Neuronal stem cell (in vitro differentiated cells): ENCODE data around the gene DLX4.

ENCODE experiments used
- DNase-seq: peaks from one replicate; pipeline ENCODE4 v3.0.0-alpha.2; 2013; ENCODE audit warnings: low spot score
- H2AFZ ChIP-seq: one replicate; pipeline ENCODE4 v1.6.1; 2013; ENCODE audit warnings: mild to moderate bottlenecking, low read length, inconsistent platforms
- H2AK5ac ChIP-seq: 2 replicates; pipeline ENCODE4 v1.6.1; 2013; ENCODE audit warnings: low read depth, mild to moderate bottlenecking, inconsistent platforms, low read length, moderate library complexity, mixed read lengths
- H2BK120ac ChIP-seq: 2 replicates; pipeline ENCODE4 v1.6.1; 2013; ENCODE audit warnings: low read depth, mild to moderate bottlenecking, inconsistent platforms, low read length, moderate library complexity, mixed read lengths
- H2BK12ac ChIP-seq: one replicate; pipeline ENCODE4 v1.6.1; 2013; ENCODE audit warnings: low read length, inconsistent platforms
- H2BK15ac ChIP-seq: 2 replicates; pipeline ENCODE4 v1.6.1; 2013; ENCODE audit warnings: mild to moderate bottlenecking, low read length, inconsistent platforms, mixed read lengths
- H2BK5ac ChIP-seq: one replicate; pipeline ENCODE4 v1.6.1; 2013; ENCODE audit warnings: inconsistent platforms, mild to moderate bottlenecking, low read length, moderate library complexity
- H3K14ac ChIP-seq: one replicate; pipeline ENCODE4 v1.6.1; 2013; ENCODE audit warnings: low read length, inconsistent platforms
- H3K18ac ChIP-seq: 2 replicates; pipeline ENCODE4 v1.6.1; 2013; ENCODE audit warnings: low read length, inconsistent platforms
- H3K23ac ChIP-seq: 2 replicates; pipeline ENCODE4 v1.6.1; 2013; ENCODE audit warnings: low read depth, mild to moderate bottlenecking, mixed read lengths, low read length, inconsistent platforms; ENCODE audit not compliant: poor library complexity
- H3K27ac ChIP-seq: replicated peaks from 3 replicates; pipeline ENCODE4 v1.5.1; 2013; ENCODE audit warnings: low read length, inconsistent platforms
- H3K27me3 ChIP-seq, 3 experiments: 2 replicates each; pipeline ENCODE4 v1.6.1; 2013; ENCODE audit warnings: low read length in 3 of 3, mild to moderate bottlenecking in 2 of 3, inconsistent platforms in 1 of 3, low read depth in 1 of 3, mixed read lengths in 1 of 3, moderate library complexity in 1 of 3; ENCODE audit not compliant: control insufficient read depth in 3 of 3, insufficient read depth in 3 of 3
- H3K36me3 ChIP-seq, 2 donors: replicated peaks in 1 of 2; 2 replicates each; pipeline ENCODE4 v1.6.1; 2013; ENCODE audit warnings: low read length in 2 of 2; ENCODE audit not compliant: control insufficient read depth in 2 of 2, insufficient read depth in 2 of 2
- H3K4ac ChIP-seq: 2 replicates; pipeline ENCODE4 v1.6.1; 2013; ENCODE audit warnings: inconsistent platforms, mild to moderate bottlenecking, low read length, moderate library complexity
- H3K4me1 ChIP-seq, 2 donors: 1 replicate in 1 of 2; 2 replicates in 1 of 2; pipeline ENCODE4 v1.6.1; 2013; ENCODE audit warnings: low read length in 2 of 2, low read depth in 1 of 2; ENCODE audit not compliant: control insufficient read depth in 2 of 2, insufficient read depth in 1 of 2
- H3K4me2 ChIP-seq: one replicate; pipeline ENCODE4 v1.6.1; 2013; ENCODE audit warnings: mild to moderate bottlenecking, low read length, inconsistent platforms; ENCODE audit not compliant: insufficient read depth, poor library complexity, severe bottlenecking
- H3K4me3 ChIP-seq, 2 donors: 2 replicates each; pipeline ENCODE4 v1.5.1; 2013; ENCODE audit warnings: low read length in 2 of 2, mild to moderate bottlenecking in 2 of 2, inconsistent platforms in 1 of 2, moderate library complexity in 1 of 2
- H3K79me1 ChIP-seq: one replicate; pipeline ENCODE4 v1.6.1; 2013; ENCODE audit warnings: low read depth, mild to moderate bottlenecking, inconsistent platforms, low read length, moderate library complexity
- H3K9ac ChIP-seq: one replicate; pipeline ENCODE4 v1.6.1; 2013; ENCODE audit warnings: mild to moderate bottlenecking, low read depth, low read length, inconsistent platforms; ENCODE audit not compliant: poor library complexity
- H3K9me3 ChIP-seq, 2 donors: replicated peaks in 1 of 2; 2 replicates each; pipeline versions ENCODE3 to v1.6.1; 2013; ENCODE audit warnings: low read length in 2 of 2, mild to moderate bottlenecking in 2 of 2, inconsistent platforms in 1 of 2, low read depth in 1 of 2, mixed read lengths in 1 of 2, moderate library complexity in 1 of 2; ENCODE audit not compliant: control insufficient read depth in 2 of 2, insufficient read depth in 1 of 2
- H4K8ac ChIP-seq: one replicate; pipeline ENCODE4 v1.6.1; 2013; ENCODE audit warnings: low read depth, mild to moderate bottlenecking, inconsistent platforms, low read length, moderate library complexity
- H4K91ac ChIP-seq: one replicate; pipeline ENCODE4 v1.6.1; 2013; ENCODE audit warnings: low read length, low read depth, mild to moderate bottlenecking, inconsistent platforms; ENCODE audit not compliant: poor library complexity
- WGBS, 2 donors: extraction: QIAGEN DNeasy Blood & Tissue Kit; methylation state at CpG; one replicate each; pipeline ENCODE4 v1.1.7; 2013; ENCODE audit warnings: missing lambda C conversion rate in 2 of 2, mixed read lengths in 1 of 2; ENCODE audit not compliant: insufficient read length in 2 of 2, insufficient replicate concordance in 1 of 2; ENCODE audit errors: extremely low coverage in 2 of 2; 5-methylcytosine and 5-hydroxymethylcytosine counted together

The DLX4 gene

GRCh38 chr17:49997773-49998703 is 29.0 kb downstream of the DLX4 start:
- Histone ChIP-seq H2AK5ac (peak overlapping the region; percentile 80), H3K27me3 (peaks cover 17 to 69% (median 55%) of the 10 kb centered on the region in 3 experiments), H2BK15ac (peak overlapping the region; percentile 69), H3K79me1 (no peaks in the 10 kb centered on the region), H3K23ac (no peak overlapping the region), H3K18ac (no peak overlapping the region), H2BK120ac (no peak overlapping the region), H3K4ac (no peak overlapping the region), H3K9me3 (peaks cover 7 to 8% of the 10 kb centered on the region in 2 donors), H3K27ac (no peak overlapping the region), H4K8ac (no peak overlapping the region), H3K9ac (no peak overlapping the region), H3K36me3 (no peaks in the 10 kb centered on the region), H3K4me2 (no peak overlapping the region), H3K4me1 (peaks cover 6 to 17% of the 10 kb centered on the region in 2 donors), H2BK12ac (no peak overlapping the region), H3K4me3 (no peak overlapping the region), H4K91ac (no peak overlapping the region), H3K14ac (no peak overlapping the region), H2AFZ (peak overlapping the region; percentile 90), H2BK5ac (no peak overlapping the region)
- peak; percentile 91 for DNase-seq
- no CpG with 5 or more reads among the region's 20 CpGs for whole genome bisulfite sequencing, 2 donors

DNA sequence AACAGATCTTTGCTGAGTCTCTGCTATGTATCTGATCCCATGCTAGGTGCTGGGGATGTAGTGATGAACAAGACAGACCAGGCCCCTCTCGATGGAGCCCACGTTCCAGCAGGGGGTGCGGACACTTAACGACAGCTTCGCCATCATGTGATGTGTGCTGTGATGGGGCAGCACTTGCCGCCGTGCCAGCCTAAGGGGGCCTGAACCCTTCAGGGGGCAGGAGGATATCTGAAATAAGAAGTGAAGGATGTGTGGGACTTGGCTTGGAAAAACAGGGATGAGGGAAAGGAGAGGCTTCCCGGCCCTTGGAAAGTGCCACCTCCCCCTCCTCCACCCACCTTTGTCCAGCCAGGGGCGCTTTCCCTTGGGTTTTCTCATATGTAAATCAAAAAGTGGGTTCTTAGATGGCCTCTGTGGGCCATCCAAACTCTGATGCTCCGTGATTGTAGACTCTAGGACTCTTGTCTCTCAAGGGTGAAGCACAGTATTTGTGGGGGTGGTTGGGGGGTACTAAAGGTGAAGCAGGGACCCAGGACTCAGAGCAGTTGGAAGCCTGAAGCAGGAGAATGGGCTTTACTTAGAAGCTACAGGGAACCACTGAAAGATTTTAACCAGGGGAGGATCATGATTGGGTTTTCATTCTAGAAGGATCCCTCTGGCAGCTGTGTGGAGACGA is 30.0 kb downstream of the DLX4 start:
- H3K4me1 ChIP-seq = peaks cover 3 to 16% of the 10 kb centered on the region in 2 donors
- H2AFZ ChIP-seq = peak overlapping the region; percentile 90
- H4K8ac ChIP-seq = peak overlapping the region; percentile 43
- H4K91ac ChIP-seq = no peak overlapping the region
- no peak overlapping the region for H2AK5ac ChIP-seq
- no peak overlapping the region for H2BK12ac ChIP-seq
- no peak for DNase-seq
- no peak overlapping the region for H2BK5ac ChIP-seq
- H3K36me3 ChIP-seq = no peaks in the 10 kb centered on the region
- H3K27ac ChIP-seq = no peak overlapping the region
- no peak overlapping the region for H2BK120ac ChIP-seq
- H3K4me3 ChIP-seq = no peak overlapping the region
- H3K79me1 ChIP-seq = no peaks in the 10 kb centered on the region
- peaks cover 7 to 8% of the 10 kb centered on the region in 2 donors for H3K9me3 ChIP-seq
- H3K23ac ChIP-seq = no peak overlapping the region
- H3K14ac ChIP-seq = no peak overlapping the region
- no peak overlapping the region for H2BK15ac ChIP-seq
- H3K18ac ChIP-seq = no peak overlapping the region
- no peak overlapping the region for H3K4ac ChIP-seq
- WGBS, 2 donors = no CpG with 5 or more reads among the region's 11 CpGs
- H3K9ac ChIP-seq = no peak overlapping the region
- peaks cover 13 to 60% (median 46%) of the 10 kb centered on the region in 3 experiments for H3K27me3 ChIP-seq
- H3K4me2 ChIP-seq = no peak overlapping the region

GRCh38 chr17:50003911-50004310 is 34.9 kb downstream of the DLX4 start:
- Histone ChIP-seq H3K79me1 (no peaks in the 10 kb centered on the region), H2AK5ac (no peak overlapping the region), H3K27me3 (peaks cover 0 to 23% (median 11%) of the 10 kb centered on the region in 3 experiments), H3K27ac (no peak overlapping the region), H2BK12ac (no peak overlapping the region), H3K4me3 (no peak overlapping the region), H3K4me2 (no peak overlapping the region), H3K4ac (no peak overlapping the region), H2BK5ac (no peak overlapping the region), H2BK15ac (no peak overlapping the region), H3K4me1 (no peaks in the 10 kb centered on the region), H4K91ac (no peak overlapping the region), H3K9ac (no peak overlapping the region), H3K36me3 (no peaks in the 10 kb centered on the region), H3K23ac (no peak overlapping the region), H2AFZ (no peak overlapping the region), H3K14ac (no peak overlapping the region), H3K18ac (no peak overlapping the region), H4K8ac (no peak overlapping the region), H3K9me3 (no peaks in the 10 kb centered on the region), H2BK120ac (no peak overlapping the region)
- no CpG with 5 or more reads among the region's 4 CpGs for WGBS, 2 donors
- DNase-seq = no peak

- no peak overlapping the region for H3K27ac ChIP-seq
- no peak overlapping the region for H2AFZ ChIP-seq
- H2BK15ac ChIP-seq = no peak overlapping the region
- no peaks in the 10 kb centered on the region for H3K36me3 ChIP-seq
- H2BK120ac ChIP-seq = no peak overlapping the region
- H3K4me1 ChIP-seq = no peaks in the 10 kb centered on the region
- no peak overlapping the region for H3K23ac ChIP-seq
- H2BK12ac ChIP-seq = no peak overlapping the region
- peaks cover 0 to 2% (median 0%) of the 10 kb centered on the region in 3 experiments for H3K27me3 ChIP-seq
- no peak for DNase-seq
- H2BK5ac ChIP-seq = no peak overlapping the region
- no peak overlapping the region for H3K4me2 ChIP-seq
- H3K18ac ChIP-seq = no peak overlapping the region
- no peak overlapping the region for H3K9ac ChIP-seq
- no CpG with 5 or more reads among the region's 2 CpGs for WGBS, 2 donors
- no peak overlapping the region for H3K4me3 ChIP-seq
- H3K4ac ChIP-seq = no peak overlapping the region
- H3K79me1 ChIP-seq = no peaks in the 10 kb centered on the region
- no peak overlapping the region for H2AK5ac ChIP-seq
- H3K9me3 ChIP-seq = no peaks in the 10 kb centered on the region
- H4K91ac ChIP-seq = no peak overlapping the region
- no peak overlapping the region for H3K14ac ChIP-seq
- H4K8ac ChIP-seq = no peak overlapping the region
Observed at GRCh38 chr17:50009282-50009681, 40.3 kb downstream of the DLX4 start.
